Glutamatergic neuron (in vitro differentiated cells): ENCODE data around the gene CCDC90B. TPM values are rescaled to one million over a fixed set of nuclear protein-coding genes. Genes with fewer than 3 reads are reported as not detected.

Source experiments
- DNase-seq: peaks from one replicate; pipeline ENCODE4 v3.0.0; 2022
- H3K27ac Mint-ChIP-seq: one replicate; pipeline ENCODE4 v1.8.0; 2020; ENCODE audit warnings: mild to moderate bottlenecking, mixed read lengths, inconsistent platforms; ENCODE audit not compliant: unreplicated experiment
- H3K27me3 Mint-ChIP-seq: one replicate; pipeline ENCODE4 v1.8.0; 2020; ENCODE audit warnings: mild to moderate bottlenecking, moderate library complexity, mixed read lengths, inconsistent platforms; ENCODE audit not compliant: unreplicated experiment
- H3K36me3 Mint-ChIP-seq: one replicate; pipeline ENCODE4 v1.8.0; 2020; ENCODE audit warnings: mild to moderate bottlenecking, mixed read lengths, inconsistent platforms; ENCODE audit not compliant: unreplicated experiment
- H3K4me1 Mint-ChIP-seq: one replicate; pipeline ENCODE4 v1.8.0; 2020; ENCODE audit warnings: mild to moderate bottlenecking, low read depth, mixed read lengths, inconsistent platforms; ENCODE audit not compliant: unreplicated experiment
- H3K4me3 Mint-ChIP-seq: one replicate; pipeline ENCODE4 v1.8.0; 2020; ENCODE audit warnings: mild to moderate bottlenecking, mixed read lengths, inconsistent platforms; ENCODE audit not compliant: unreplicated experiment
- H3K9me3 Mint-ChIP-seq: one replicate; pipeline ENCODE4 v1.8.0; 2020; ENCODE audit warnings: mild to moderate bottlenecking, moderate library complexity, mixed read lengths, inconsistent platforms; ENCODE audit not compliant: unreplicated experiment
- CTCF ChIP-seq: fragments of 200-600 bp; sonication (generic); IDR thresholded peaks from one replicate; pipeline ENCODE4 v1.5.0; 2021; ENCODE audit not compliant: partially characterized antibody, unreplicated experiment
- long read RNA-seq: library from polyadenylated mRNA; unstranded; transcript quantifications from one replicate; pipeline ENCODE4 v2.0.0, GENCODE V29; 2020; ENCODE audit not compliant: unreplicated experiment
- total RNA-seq: library from RNA; stranded (reverse); fragmentation: NEBNext Ultra II Directional; extraction: Animal tissue kit (Norgen Biotek cat#: 25700); gene quantifications from one replicate; pipeline ENCODE4 v1.2.1, GENCODE V29; 2021; ENCODE audit not compliant: unreplicated experiment

CCDC90B gene
- 61.3 TPM for total RNA-seq
- long read RNA-seq, full-length matches to known transcripts: 56 of 72 reads
- long read RNA-seq, partial matches to known transcripts: 4 of 72 reads
- long read RNA-seq, other reads (novel, unspliced or antisense): 12 of 72 reads

GRCh38 chr11:83285771-83286528 is at the start of gene CCDC90B:
TSS of gene CCDC90B (minus strand) at chr11:83286367. CDS start at chr11:83285972, 395 bp downstream.
- DNase-seq: peak; percentile 90
- peak within 1 kb of the TSS; percentile 92 for H3K27ac Mint-ChIP-seq
- peaks cover 8% of the 10 kb centered on the region for H3K9me3 Mint-ChIP-seq

DNA sequence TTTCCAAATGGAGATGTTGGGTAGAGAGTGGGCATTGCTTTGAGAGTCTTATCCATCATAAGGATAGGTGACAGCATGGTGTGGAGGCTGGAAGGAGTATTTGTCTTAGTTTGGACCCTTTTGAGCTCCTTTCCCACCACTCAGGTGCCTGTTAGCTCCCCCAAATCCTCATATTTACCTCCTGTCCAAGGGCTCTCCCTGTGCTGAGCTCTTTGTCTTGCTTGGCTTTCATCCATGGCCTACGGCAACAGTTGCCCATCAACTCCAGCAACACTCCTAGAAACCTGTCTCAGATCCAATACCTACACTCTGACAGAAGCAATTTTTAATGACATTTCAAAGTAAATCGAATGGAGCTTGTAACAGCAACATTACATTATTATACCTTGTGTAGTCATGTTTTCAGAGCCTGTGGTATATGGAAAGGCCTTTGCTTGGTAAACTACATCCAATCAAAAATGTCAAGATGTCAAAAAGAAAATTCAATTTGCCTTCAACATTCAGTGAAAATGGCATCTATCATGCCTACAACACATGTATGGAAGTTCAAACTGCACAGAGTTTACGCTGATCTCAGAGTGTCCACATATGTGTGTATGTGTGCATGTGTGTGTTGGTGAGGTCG is 49.4 kb upstream of the CCDC90B start:
- Mint-ChIP-seq H3K36me3 (no peaks in the 10 kb centered on the region), H3K9me3 (no peaks in the 10 kb centered on the region), H3K27ac (no peak overlapping the region), H3K27me3 (no peaks in the 10 kb centered on the region), H3K4me1 (no peaks in the 10 kb centered on the region), H3K4me3 (no peak overlapping the region)
- no peak for DNase-seq
- TF ChIP-seq CTCF: no peak

More at GRCh38 chr11:83285771-83286528, at the start of gene CCDC90B:
- H3K4me3 Mint-ChIP-seq: peak within 1 kb of the TSS; percentile 94
- TF ChIP-seq CTCF: no peak
- no peaks in the 10 kb centered on the region for H3K36me3 Mint-ChIP-seq
- peaks cover 8% of the 10 kb centered on the region for H3K4me1 Mint-ChIP-seq
- no peaks in the 10 kb centered on the region for H3K27me3 Mint-ChIP-seq

GRCh38 chr11:83330303-83330702 is 44.1 kb upstream of the CCDC90B start:
- H3K9me3 Mint-ChIP-seq: peaks cover 3% of the 10 kb centered on the region
- no peaks in the 10 kb centered on the region for H3K4me1 Mint-ChIP-seq
- no peak overlapping the region for H3K4me3 Mint-ChIP-seq
- no peaks in the 10 kb centered on the region for H3K36me3 Mint-ChIP-seq
- H3K27me3 Mint-ChIP-seq: peaks cover 2% of the 10 kb centered on the region
- H3K27ac Mint-ChIP-seq: no peak overlapping the region
- TF ChIP-seq CTCF: no peak
- no peak for DNase-seq

GRCh38 chr11:83326326-83326725 is 40.2 kb upstream of the CCDC90B start:
- no peaks in the 10 kb centered on the region for H3K36me3 Mint-ChIP-seq
- H3K4me3 Mint-ChIP-seq: no peak overlapping the region
- no peak for DNase-seq
- H3K27me3 Mint-ChIP-seq: peaks cover 2% of the 10 kb centered on the region
- no peak for TF ChIP-seq CTCF
- peaks cover 4% of the 10 kb centered on the region for H3K9me3 Mint-ChIP-seq
- no peak overlapping the region for H3K27ac Mint-ChIP-seq
- H3K4me1 Mint-ChIP-seq: no peaks in the 10 kb centered on the region

GRCh38 chr11:83319346-83319745 is 33.2 kb upstream of the CCDC90B start:
- H3K4me1 Mint-ChIP-seq: no peaks in the 10 kb centered on the region
- no peak for DNase-seq
- H3K9me3 Mint-ChIP-seq: peaks cover 2% of the 10 kb centered on the region
- no peak overlapping the region for H3K27ac Mint-ChIP-seq
- no peaks in the 10 kb centered on the region for H3K36me3 Mint-ChIP-seq
- H3K4me3 Mint-ChIP-seq: no peak overlapping the region
- no peak for TF ChIP-seq CTCF
- no peaks in the 10 kb centered on the region for H3K27me3 Mint-ChIP-seq
